CD4-positive, alpha-beta T cell (primary cell): ENCODE data around the gene ASPHD1. TPM values are rescaled to one million over a fixed set of nuclear protein-coding genes. Genes with fewer than 3 reads are reported as not detected.
A peak's percentile ranks its signal among the peaks of the same experiment; 100 is the strongest.

Experiments
- ATAC-seq: fragments of 200-7000 bp; cut with Tn5 transposase; one replicate; pipeline ENCODE4 v1.10.0; 2022; ENCODE audit warnings: mild to moderate bottlenecking; ENCODE audit not compliant: poor library complexity
- CTCF ChIA-PET: fragments of 350-600 bp; sonication (Branson Sonifier 250); formaldehyde crosslinking; loops from one replicate; lab custom pipeline; 2021; ENCODE audit warnings: antibody characterized with exemption, inconsistent platforms; lab: Charles Lee
- POLR2A ChIA-PET: fragments of 350-600 bp; sonication (Branson Sonifier 250); formaldehyde crosslinking; loops from one replicate; lab custom pipeline; 2021; ENCODE audit warnings: antibody characterized with exemption, inconsistent platforms; lab: Charles Lee
- DNase-seq, 14 experiments: peaks; one replicate each; pipeline ENCODE4 v3.0.0-alpha.2; 2013 to 2020; ENCODE audit warnings: mixed read lengths in 2 of 14
- H3K27ac ChIP-seq, 2 donors: one replicate each; pipeline versions ENCODE4 v1.5.1 to v1.7.0; 2013; ENCODE audit warnings: low read length in 2 of 2, low read depth in 1 of 2, mild to moderate bottlenecking in 1 of 2
- H3K27me3 ChIP-seq, 2 experiments: 1 replicate in 1 of 2; 2 replicates in 1 of 2; pipeline versions ENCODE4 v1.6.1 to v1.7.0; 2013; ENCODE audit warnings: low read length in 2 of 2, control low read depth in 1 of 2, mild to moderate bottlenecking in 1 of 2, moderate library complexity in 1 of 2; ENCODE audit not compliant: insufficient read depth in 2 of 2, control insufficient read depth in 1 of 2
- H3K36me3 ChIP-seq: one replicate; pipeline ENCODE4 v1.6.1; 2013; ENCODE audit warnings: low read length, control low read depth; ENCODE audit not compliant: insufficient read depth
- H3K4me1 ChIP-seq: one replicate; pipeline ENCODE4 v1.6.1; 2013; ENCODE audit warnings: low read length, control low read depth; ENCODE audit not compliant: insufficient read depth
- H3K4me3 ChIP-seq: one replicate; pipeline ENCODE4 v1.5.1; 2013; ENCODE audit warnings: mild to moderate bottlenecking, low read length, moderate library complexity
- H3K9me3 ChIP-seq, 2 experiments: 1 replicate in 1 of 2; 2 replicates in 1 of 2; pipeline versions ENCODE4 v1.6.1 to v1.7.0; 2013; ENCODE audit warnings: low read length in 2 of 2, mild to moderate bottlenecking in 2 of 2, control low read depth in 1 of 2, moderate library complexity in 1 of 2; ENCODE audit not compliant: control insufficient read depth in 1 of 2, insufficient read depth in 1 of 2
- H3K27ac Mint-ChIP-seq: one replicate; pipeline ENCODE4 v1.8.0; 2020; ENCODE audit warnings: mixed read lengths
- H3K27me3 Mint-ChIP-seq: one replicate; pipeline ENCODE4 v1.8.0; 2021; ENCODE audit warnings: mixed read lengths
- H3K36me3 Mint-ChIP-seq: one replicate; pipeline ENCODE4 v1.8.0; 2021; ENCODE audit warnings: low read depth, mixed read lengths
- H3K4me1 Mint-ChIP-seq: one replicate; pipeline ENCODE4 v1.8.0; 2021; ENCODE audit warnings: low read depth, mixed read lengths
- H3K4me3 Mint-ChIP-seq: one replicate; pipeline ENCODE4 v1.8.0; 2020; ENCODE audit warnings: mild to moderate bottlenecking, mixed read lengths
- H3K9me3 Mint-ChIP-seq: one replicate; pipeline ENCODE4 v1.8.0; 2020; ENCODE audit warnings: mixed read lengths
- CTCF ChIP-seq: fragments of 200-600 bp; IDR thresholded peaks from one replicate; pipeline ENCODE4 v1.8.0; 2022; ENCODE audit warnings: antibody characterized with exemption, mild to moderate bottlenecking
- intact Hi-C, 2 experiments: fragments of 100-400 bp; cut with DNase I in 1 of 2; cut with micrococcal nuclease in 1 of 2; formaldehyde crosslinking; loops; one replicate each; pipeline versions ENCODE4 v1.15.1 to v1.9.0; 2023 to 2025; cut with DNase I, micrococcal nuclease
- total RNA-seq, 174 experiments: library from RNA in 2 of 174; stranded (reverse) in 2 of 174; gene quantifications; one replicate each; pipeline ENCODE4 v1.2.3 and lab custom pipeline; 2021 to 2026

ASPHD1 gene
- total RNA-seq, 2 experiments from 2014 or later: not detected

DNA sequence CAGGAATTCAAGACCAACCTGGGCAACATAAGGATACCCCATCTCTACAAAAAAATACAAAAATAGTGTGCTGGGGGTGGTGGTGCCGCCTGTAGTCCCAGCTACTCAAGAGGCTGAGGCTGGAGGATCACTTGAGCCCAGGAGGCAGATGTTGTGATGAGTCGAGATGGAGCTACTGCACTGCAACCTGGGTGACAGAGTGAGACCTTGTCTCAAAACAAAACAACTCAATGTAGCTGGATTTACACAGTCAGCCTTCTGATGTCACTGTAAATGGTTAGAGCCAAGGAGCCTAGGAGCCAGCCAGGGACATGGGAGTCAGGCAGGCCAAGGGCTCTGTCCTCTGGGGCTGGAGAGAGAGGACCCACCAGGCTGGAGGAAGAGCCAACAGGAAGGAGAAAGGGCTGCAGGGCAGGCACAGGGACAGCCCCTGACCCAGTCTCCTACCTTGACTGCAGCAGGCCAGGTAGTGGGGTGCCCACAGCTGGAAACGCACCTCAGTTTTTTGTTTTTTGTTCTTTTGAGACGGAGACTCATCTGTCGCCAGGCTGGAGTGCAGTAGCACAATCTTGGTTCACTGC lies 45.7 kb upstream of the ASPHD1 start:
- Mint-ChIP-seq H3K36me3 (peaks cover 26% of the 10 kb centered on the region), H3K4me3 (no peak overlapping the region), H3K27ac (no peak overlapping the region), H3K27me3 (no peaks in the 10 kb centered on the region), H3K9me3 (no peaks in the 10 kb centered on the region), H3K4me1 (no peaks in the 10 kb centered on the region)
- H3K27ac ChIP-seq: no peak overlapping the region
- H3K36me3 ChIP-seq: peaks cover 16% of the 10 kb centered on the region
- ChIA-PET POLR2A (interaction anchor here (1.5 kb wide), 1 partner anchor 47 kb away, joined by 3 read pairs; no protein-coding TSS in a partner anchor), CTCF (interaction anchor here (0.6 kb wide), 1 partner anchor 567 kb away, joined by 4 read pairs; no protein-coding TSS in a partner anchor)
- no peak overlapping the region for H3K4me3 ChIP-seq
- no peaks in the 10 kb centered on the region for H3K4me1 ChIP-seq
- H3K27me3 ChIP-seq: no peaks in the 10 kb centered on the region
- DNase-seq (no peak), ATAC-seq (no peak)
- intact Hi-C loops: no loop called here
- no peak for TF ChIP-seq CTCF
- peaks cover 0 to 5% of the 10 kb centered on the region in 2 experiments for H3K9me3 ChIP-seq

- Histone ChIP-seq H3K27me3 (no peaks in the 10 kb centered on the region), H3K4me1 (peaks cover 16% of the 10 kb centered on the region), H3K27ac (no peak overlapping the region), H3K36me3 (peaks cover 34% of the 10 kb centered on the region), H3K9me3 (peaks cover 0 to 5% of the 10 kb centered on the region in 2 experiments), H3K4me3 (no peak overlapping the region)
- Mint-ChIP-seq H3K9me3 (no peaks in the 10 kb centered on the region), H3K36me3 (peaks cover 40% of the 10 kb centered on the region), H3K27ac (no peak overlapping the region), H3K4me3 (peak overlapping the region; percentile 38), H3K27me3 (no peaks in the 10 kb centered on the region), H3K4me1 (peaks cover 14% of the 10 kb centered on the region)
- intact Hi-C loops: no loop called here
- ATAC-seq: no peak
- TF ChIP-seq CTCF: no peak
- POLR2A ChIA-PET: interaction anchor here (0.7 kb wide), 1 partner anchor 15 kb away, joined by 3 read pairs; no protein-coding TSS in a partner anchor
- CTCF ChIA-PET: interaction anchor here (0.7 to 2.1 kb wide), 2 partner anchors 9 to 30 kb away, joined by 3 to 5 read pairs; no protein-coding TSS in a partner anchor
- no peak for DNase-seq
These were observed 43.0 kb upstream of the ASPHD1 start for GRCh38 chr16:29857133-29857760.

DNA sequence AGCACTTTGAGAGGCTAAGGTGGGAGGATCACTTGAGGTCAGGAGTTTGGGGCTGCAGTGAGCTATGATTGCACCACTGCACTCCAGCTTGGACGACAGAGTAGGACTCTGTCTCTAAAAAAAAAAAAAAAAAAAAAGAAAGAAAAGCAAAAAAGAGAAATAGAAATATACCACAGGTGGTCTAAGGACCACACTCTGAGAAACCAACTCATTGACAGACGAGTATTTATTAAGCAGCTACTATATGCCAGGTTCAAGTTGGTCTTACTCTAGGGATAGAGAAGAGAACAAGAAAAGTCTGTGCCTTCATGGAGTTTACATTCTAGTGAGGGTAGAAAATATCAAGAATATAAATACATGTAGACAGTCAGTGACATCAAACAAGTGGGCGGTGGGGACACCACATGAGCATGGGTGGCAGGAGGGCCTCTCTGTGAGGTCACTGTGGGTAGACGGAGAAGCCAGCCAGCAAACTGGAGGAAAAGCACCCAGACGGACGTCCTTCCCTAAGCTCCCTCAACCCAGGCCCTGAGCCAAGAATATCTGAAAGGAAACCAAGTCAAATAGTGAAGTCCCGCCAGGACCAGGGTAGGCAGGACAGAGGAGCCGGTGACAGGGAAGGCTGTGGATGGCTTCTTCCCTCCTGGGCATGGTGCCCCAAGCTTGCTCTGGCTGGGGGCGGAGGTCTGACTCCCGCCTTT lies 42.0 kb upstream of the ASPHD1 start:
- Mint-ChIP-seq H3K4me1 (peaks cover 18% of the 10 kb centered on the region), H3K36me3 (peaks cover 48% of the 10 kb centered on the region), H3K4me3 (peak overlapping the region; percentile 16), H3K27ac (no peak overlapping the region), H3K27me3 (no peaks in the 10 kb centered on the region), H3K9me3 (no peaks in the 10 kb centered on the region)
- POLR2A ChIA-PET: no interaction called here
- H3K27me3 ChIP-seq: no peaks in the 10 kb centered on the region
- H3K27ac ChIP-seq: no peak overlapping the region
- no peak overlapping the region for H3K4me3 ChIP-seq
- H3K4me1 ChIP-seq: peaks cover 23% of the 10 kb centered on the region
- CTCF ChIA-PET: interaction anchor here (0.6 to 2.1 kb wide), 3 partner anchors 10 to 69 kb away, joined by 3 to 5 read pairs (median 3); no protein-coding TSS in a partner anchor
- intact Hi-C loops: no loop called here
- no peak for ATAC-seq
- TF ChIP-seq CTCF: no peak
- H3K36me3 ChIP-seq: peaks cover 34% of the 10 kb centered on the region
- H3K9me3 ChIP-seq: peaks cover 0 to 5% of the 10 kb centered on the region in 2 experiments
- DNase-seq: no peak
